HG02943 (cell line): ENCODE results near the gene FMOD.

Experiments used
- ATAC-seq: cut with Tn5 transposase; IDR thresholded peaks from one replicate; pipeline ENCODE4 v1.9.1; 2021; ENCODE audit warnings: mild to moderate bottlenecking, low read depth, moderate library complexity; ENCODE audit not compliant: unreplicated experiment

The FMOD gene

GRCh38 chr1:203351037-203351625 is at the start of gene FMOD:
TSS of gene FMOD (minus strand) at chr1:203351122. CDS start at chr1:203348270, 2,852 bp downstream.
- no peak for ATAC-seq

GRCh38 chr1:203396595-203397194 is 45.8 kb upstream of the FMOD start:
- ATAC-seq = no peak

GRCh38 chr1:203395751-203396150 is 44.8 kb upstream of the FMOD start:
- ATAC-seq = no peak

GRCh38 chr1:203390298-203390697 is 39.4 kb upstream of the FMOD start:
- no peak for ATAC-seq

- no peak for ATAC-seq
Measured at GRCh38 chr1:203388683-203389082, 37.8 kb upstream of the FMOD start.

- ATAC-seq = no peak
Measured at GRCh38 chr1:203382026-203382425, 31.1 kb upstream of the FMOD start.

GRCh38 chr1:203381151-203381751 is 30.3 kb upstream of the FMOD start:
- ATAC-seq = no peak

GRCh38 chr1:203380420-203381150 is 29.7 kb upstream of the FMOD start:
- no peak for ATAC-seq

GRCh38 chr1:203379825-203380224 is 28.9 kb upstream of the FMOD start:
- no peak for ATAC-seq

DNA sequence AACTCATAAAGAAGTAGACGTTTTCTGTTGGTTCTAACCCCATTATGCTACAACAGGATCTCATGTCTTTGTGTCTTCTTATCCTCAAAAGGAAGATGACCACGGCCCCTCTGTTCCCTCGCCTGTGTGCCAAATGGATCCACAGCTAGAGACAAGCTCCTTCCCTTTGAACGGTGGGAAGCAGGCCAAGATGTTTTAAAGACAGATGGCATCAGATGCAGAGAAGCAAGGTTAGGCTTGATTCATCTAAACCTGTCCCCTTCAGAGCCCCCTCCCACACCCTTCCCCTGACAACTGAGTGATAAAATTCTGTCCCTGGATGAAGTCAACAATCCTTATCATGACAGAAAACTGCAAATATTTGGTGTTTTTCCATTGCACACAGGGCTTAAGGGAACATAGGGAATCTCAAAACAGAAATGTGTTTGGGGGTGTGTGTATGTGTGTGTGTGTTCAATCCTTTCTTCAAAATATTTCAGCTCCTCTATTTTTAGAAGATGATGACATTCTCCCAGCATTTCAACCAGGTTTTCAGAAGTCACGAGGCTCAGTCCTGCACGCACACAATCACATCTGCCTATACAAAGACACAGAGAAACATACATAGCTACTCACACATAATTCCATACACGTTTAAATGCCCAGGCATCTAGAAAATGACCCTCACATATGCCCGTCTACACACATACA is 27.8 kb upstream of the FMOD start:
- ATAC-seq = no peak

GRCh38 chr1:203373991-203374390 is 23.1 kb upstream of the FMOD start:
- no peak for ATAC-seq

GRCh38 chr1:203373002-203373401 is 22.1 kb upstream of the FMOD start:
- ATAC-seq = no peak

DNA sequence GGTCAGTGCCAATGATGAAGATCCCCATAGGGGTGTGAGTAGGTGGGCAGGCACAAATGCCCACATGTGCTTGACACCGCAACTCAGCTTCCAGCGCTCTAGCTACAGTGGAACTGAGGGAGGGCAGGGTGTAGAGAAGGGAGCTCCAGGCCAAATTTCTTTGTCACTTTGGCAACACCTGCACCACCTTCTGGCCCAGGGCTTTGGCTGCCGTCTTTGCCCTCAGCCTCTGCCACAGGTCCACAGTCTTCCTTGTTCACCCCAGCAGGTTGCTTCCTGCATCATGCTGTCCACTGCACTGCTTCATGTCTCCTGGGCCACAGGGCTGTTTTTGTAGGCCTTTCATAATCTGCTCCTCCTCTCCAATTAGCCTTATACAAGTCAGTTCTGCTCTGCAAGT is 20.4 kb upstream of the FMOD start:
- no peak for ATAC-seq

GRCh38 chr1:203369666-203370065 is 18.7 kb upstream of the FMOD start:
- no peak for ATAC-seq

- no peak for ATAC-seq
Measured at GRCh38 chr1:203368624-203369451, 17.9 kb upstream of the FMOD start.

- no peak for ATAC-seq
Measured at GRCh38 chr1:203367057-203367456, 16.1 kb upstream of the FMOD start.

- no peak for ATAC-seq
Measured at GRCh38 chr1:203366476-203366875, 15.6 kb upstream of the FMOD start.

DNA sequence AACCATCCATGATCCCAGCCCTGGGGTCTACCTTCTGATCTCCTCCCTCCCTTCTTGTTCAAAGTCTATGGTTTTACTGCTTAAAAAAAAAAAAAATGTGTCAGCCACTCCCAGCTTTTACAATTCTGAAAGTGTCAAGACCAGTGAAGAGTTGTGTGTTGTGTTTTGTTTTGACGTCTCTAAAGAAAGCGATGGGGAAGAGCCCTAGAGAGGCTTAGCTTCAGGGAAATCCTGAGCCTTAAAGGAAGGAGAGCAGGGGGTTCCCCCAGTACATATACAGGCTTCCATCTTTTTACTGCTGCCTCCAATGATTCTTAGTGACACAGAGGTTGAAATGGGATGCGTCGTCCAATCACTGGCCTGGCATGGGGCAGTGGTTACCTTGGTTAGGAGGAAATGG is 13.9 kb upstream of the FMOD start:
- ATAC-seq = no peak

DNA sequence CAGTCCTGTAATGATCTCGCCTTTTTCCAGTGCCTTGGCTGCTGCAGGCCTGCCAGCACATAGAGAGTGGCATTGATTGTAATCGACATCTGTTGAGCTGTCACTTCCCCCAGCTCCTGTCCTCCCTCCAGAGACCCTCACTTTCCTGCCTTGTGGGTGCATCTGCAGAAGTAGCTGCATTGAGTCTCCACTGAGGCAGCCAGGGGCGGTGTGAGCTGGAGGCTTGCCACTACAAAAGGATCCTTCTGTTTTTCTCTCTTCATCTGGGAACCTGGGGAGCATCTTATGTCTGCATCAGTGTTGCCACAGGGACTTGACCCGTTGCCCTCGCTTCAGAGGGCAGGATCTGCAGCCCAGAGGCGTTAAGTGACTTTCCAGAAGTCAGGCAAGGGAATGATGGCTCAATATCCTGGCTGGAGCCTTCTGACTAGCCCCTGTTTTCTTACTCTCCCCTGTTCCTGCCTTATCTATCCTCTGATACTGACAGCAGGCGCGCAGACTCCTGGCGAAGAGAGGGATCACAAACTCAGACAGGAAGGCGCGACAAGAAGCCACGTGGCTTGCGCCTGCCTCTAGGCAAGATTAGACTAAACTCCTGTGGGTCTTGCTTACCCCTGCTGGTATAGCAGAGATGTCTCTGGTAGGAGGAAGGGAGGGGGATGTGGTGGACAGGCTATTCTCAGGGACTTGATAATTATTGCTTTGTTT is 13.3 kb upstream of the FMOD start:
- no peak for ATAC-seq

GRCh38 chr1:203362720-203363025 is 11.8 kb upstream of the FMOD start:
- ATAC-seq = no peak
